Mesothelial cell of epicardium (in vitro differentiated cells): Measurements from ENCODE around the gene ITGBL1. TPM values are rescaled to one million over a fixed set of nuclear protein-coding genes. Genes with fewer than 3 reads are reported as not detected.

Source experiments
- DNase-seq, 2 experiments: peaks; one replicate each; pipeline ENCODE4 v3.0.0; 2021; ENCODE audit warnings: low spot score in 2 of 2; ENCODE audit not compliant: unreplicated experiment in 2 of 2
- H3K27ac Mint-ChIP-seq: 2 replicates; pipeline ENCODE4 v1.8.0; 2021; ENCODE audit warnings: mixed read lengths
- H3K27me3 Mint-ChIP-seq: 2 replicates; pipeline ENCODE4 v1.8.0; 2021; ENCODE audit warnings: low read depth, mixed read lengths
- H3K36me3 Mint-ChIP-seq: 2 replicates; pipeline ENCODE4 v1.8.0; 2021; ENCODE audit warnings: mixed read lengths
- H3K4me1 Mint-ChIP-seq: 2 replicates; pipeline ENCODE4 v1.8.0; 2021; ENCODE audit warnings: mixed read lengths
- H3K4me3 Mint-ChIP-seq: 2 replicates; pipeline ENCODE4 v1.8.0; 2021; ENCODE audit warnings: mild to moderate bottlenecking, moderate library complexity, mixed read lengths
- H3K9me3 Mint-ChIP-seq: 2 replicates; pipeline ENCODE4 v1.8.0; 2021; ENCODE audit warnings: mixed read lengths
- total RNA-seq: library from RNA; stranded (reverse); gene quantifications from 3 replicates; pipeline ENCODE4 v1.2.1, GENCODE V29; 2021
- TF ChIP-seq, protein P1 (sequence below): fragments of 200-600 bp; sonication (generic); IDR thresholded peaks from one replicate; pipeline ENCODE4 v1.5.0; 2021; ENCODE audit warnings: antibody characterized with exemption; ENCODE audit not compliant: unreplicated experiment

ITGBL1 gene
- total RNA-seq, 1 donor from 2014 or later, result 0.07 TPM

DNA sequence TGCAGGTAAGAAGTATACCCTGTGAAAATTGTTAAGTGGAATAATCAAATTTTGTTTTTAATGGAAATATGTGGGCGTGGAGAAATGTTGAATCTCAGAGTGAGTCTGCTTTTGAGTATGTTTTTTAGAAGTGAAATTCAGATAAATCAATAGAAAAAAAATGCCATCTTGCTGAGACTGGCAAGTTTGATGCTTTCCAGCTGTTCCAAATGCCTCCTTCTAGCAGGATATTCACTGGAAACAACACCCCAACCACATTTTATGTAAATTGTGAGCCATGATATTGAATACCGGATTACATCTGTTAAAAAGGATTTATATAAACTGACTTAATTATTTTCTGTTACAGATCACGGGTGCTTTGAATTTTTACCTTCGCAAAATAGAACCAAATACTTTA, 115.4 kb downstream of the ITGBL1 start:
- Mint-ChIP-seq H3K27me3 (no peaks in the 10 kb centered on the region), H3K36me3 (no peaks in the 10 kb centered on the region), H3K4me1 (peaks cover 9% of the 10 kb centered on the region), H3K27ac (no peak overlapping the region), H3K9me3 (no peaks in the 10 kb centered on the region), H3K4me3 (no peak overlapping the region)
- no peak for DNase-seq
- TF ChIP-seq, protein P1, sequence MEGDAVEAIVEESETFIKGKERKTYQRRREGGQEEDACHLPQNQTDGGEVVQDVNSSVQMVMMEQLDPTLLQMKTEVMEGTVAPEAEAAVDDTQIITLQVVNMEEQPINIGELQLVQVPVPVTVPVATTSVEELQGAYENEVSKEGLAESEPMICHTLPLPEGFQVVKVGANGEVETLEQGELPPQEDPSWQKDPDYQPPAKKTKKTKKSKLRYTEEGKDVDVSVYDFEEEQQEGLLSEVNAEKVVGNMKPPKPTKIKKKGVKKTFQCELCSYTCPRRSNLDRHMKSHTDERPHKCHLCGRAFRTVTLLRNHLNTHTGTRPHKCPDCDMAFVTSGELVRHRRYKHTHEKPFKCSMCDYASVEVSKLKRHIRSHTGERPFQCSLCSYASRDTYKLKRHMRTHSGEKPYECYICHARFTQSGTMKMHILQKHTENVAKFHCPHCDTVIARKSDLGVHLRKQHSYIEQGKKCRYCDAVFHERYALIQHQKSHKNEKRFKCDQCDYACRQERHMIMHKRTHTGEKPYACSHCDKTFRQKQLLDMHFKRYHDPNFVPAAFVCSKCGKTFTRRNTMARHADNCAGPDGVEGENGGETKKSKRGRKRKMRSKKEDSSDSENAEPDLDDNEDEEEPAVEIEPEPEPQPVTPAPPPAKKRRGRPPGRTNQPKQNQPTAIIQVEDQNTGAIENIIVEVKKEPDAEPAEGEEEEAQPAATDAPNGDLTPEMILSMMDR, result no peak

DNA sequence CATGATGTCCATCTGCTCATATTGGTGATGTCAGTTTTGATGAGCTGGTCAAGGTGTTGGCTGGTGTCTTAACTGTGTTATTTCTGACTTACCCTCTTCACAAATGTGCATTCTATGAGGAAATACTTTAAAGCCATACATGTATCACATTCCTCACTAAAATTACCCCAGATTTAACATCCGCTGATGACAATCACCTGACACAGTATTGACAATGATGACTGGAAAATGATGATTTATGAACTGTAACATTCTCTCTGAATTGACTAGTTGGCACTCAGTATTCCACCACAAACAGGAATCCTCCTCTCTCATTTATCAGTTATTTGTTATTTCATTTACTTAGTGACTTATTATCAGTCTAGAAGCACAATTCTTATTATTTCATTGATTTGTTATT, 117.3 kb downstream of the ITGBL1 start:
- no peak overlapping the region for H3K27ac Mint-ChIP-seq
- H3K27me3 Mint-ChIP-seq, result peaks cover 7% of the 10 kb centered on the region
- H3K36me3 Mint-ChIP-seq, result no peaks in the 10 kb centered on the region
- no peak overlapping the region for H3K4me3 Mint-ChIP-seq
- DNase-seq, result no peak
- H3K4me1 Mint-ChIP-seq, result peaks cover 9% of the 10 kb centered on the region
- no peaks in the 10 kb centered on the region for H3K9me3 Mint-ChIP-seq
- TF ChIP-seq, protein P1, result no peak

- H3K9me3 Mint-ChIP-seq, result no peaks in the 10 kb centered on the region
- TF ChIP-seq, protein P1, result no peak
- no peak overlapping the region for H3K27ac Mint-ChIP-seq
- H3K36me3 Mint-ChIP-seq, result no peaks in the 10 kb centered on the region
- H3K27me3 Mint-ChIP-seq, result peaks cover 7% of the 10 kb centered on the region
- peaks cover 9% of the 10 kb centered on the region for H3K4me1 Mint-ChIP-seq
- no peak for DNase-seq
- no peak overlapping the region for H3K4me3 Mint-ChIP-seq
Measured at GRCh38 chr13:101570410-101570809, 117.9 kb downstream of the ITGBL1 start.

- no peaks in the 10 kb centered on the region for H3K36me3 Mint-ChIP-seq
- H3K9me3 Mint-ChIP-seq, result no peaks in the 10 kb centered on the region
- TF ChIP-seq, protein P1, result no peak
- DNase-seq, result no peak
- H3K27me3 Mint-ChIP-seq, result peaks cover 7% of the 10 kb centered on the region
- peaks cover 9% of the 10 kb centered on the region for H3K4me1 Mint-ChIP-seq
- H3K4me3 Mint-ChIP-seq, result no peak overlapping the region
- H3K27ac Mint-ChIP-seq, result no peak overlapping the region
Measured at GRCh38 chr13:101572456-101572855, 120.0 kb downstream of the ITGBL1 start.

- Mint-ChIP-seq H3K4me1 (peaks cover 20% of the 10 kb centered on the region), H3K36me3 (no peaks in the 10 kb centered on the region), H3K27me3 (peaks cover 8% of the 10 kb centered on the region), H3K4me3 (no peak overlapping the region), H3K27ac (no peak overlapping the region), H3K9me3 (no peaks in the 10 kb centered on the region)
- TF ChIP-seq, protein P1, result no peak
- DNase-seq, result no peak
Measured at GRCh38 chr13:101575581-101575980, 123.1 kb downstream of the ITGBL1 start.

DNA sequence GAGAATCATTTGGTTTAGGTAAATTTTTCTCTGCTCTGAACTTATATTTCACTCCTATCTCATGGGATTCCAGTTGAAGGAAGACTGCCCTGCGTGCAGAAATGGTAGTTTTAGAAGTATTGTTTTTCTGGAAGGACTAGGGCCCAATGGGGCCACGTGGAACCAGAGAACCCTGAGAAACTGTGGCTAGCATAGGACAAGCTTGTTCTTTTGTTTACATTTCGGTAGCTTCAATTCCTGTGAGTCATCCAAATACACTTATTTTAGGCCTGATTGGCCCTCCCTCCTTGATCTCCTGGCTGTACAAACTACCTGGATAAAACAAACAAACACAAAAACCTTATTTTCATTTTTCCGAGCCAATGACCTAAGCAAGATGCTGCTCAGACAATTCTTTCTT, 124.0 kb downstream of the ITGBL1 start:
- Mint-ChIP-seq H3K27ac (no peak overlapping the region), H3K9me3 (no peaks in the 10 kb centered on the region), H3K4me3 (no peak overlapping the region), H3K27me3 (peaks cover 10% of the 10 kb centered on the region), H3K36me3 (no peaks in the 10 kb centered on the region), H3K4me1 (peaks cover 20% of the 10 kb centered on the region)
- no peak for DNase-seq
- TF ChIP-seq, protein P1, result no peak
